ENCODE data around the gene KRT79.

DNA sequence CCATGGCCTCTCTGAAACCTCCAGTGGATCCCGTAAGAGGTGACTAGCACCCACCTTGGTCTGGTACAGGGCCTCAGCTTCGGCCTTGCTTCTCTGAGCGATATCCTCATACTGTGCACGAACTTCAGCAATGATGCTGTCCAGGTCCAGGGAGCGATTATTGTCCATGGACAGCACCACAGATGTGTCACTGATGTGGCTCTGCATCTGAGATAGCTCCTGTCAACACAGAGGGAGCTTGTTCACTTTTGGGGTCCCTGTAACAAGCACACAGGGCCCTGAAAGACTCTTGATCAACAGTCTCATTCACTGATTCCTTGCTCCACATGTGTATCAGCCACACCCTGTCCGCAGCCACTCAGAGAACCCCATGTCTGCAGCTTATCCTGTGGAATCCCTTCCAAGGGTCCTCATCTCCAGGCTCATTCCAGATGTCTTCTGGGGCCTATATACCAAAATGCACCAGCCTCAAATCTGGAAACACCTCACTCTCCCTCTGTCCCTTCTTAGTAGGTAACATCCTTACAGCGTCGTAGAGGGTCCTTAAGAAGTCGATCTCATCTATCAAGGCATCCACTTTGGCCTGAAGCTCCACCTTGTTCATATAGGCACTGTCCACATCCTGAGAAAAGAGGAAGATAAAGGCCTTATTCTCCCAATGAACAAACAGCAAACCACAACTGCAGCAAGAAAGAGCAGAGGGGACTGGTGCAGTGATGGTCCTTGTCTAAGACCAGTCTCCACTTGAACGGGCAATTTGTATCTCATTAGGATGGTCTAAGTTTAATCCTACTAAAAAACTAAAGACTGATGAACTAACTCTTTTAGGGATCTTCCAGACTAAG, 41.7 kb downstream of the KRT79 start:
- TF ChIP-seq POLR2AphosphoS5 (IDR thresholded peaks at IDR 0.05; ENCODE audit: insufficient read depth in 1 of 2, low read depth in 1 of 2), result no peak
- TF ChIP-seq, protein P1, sequence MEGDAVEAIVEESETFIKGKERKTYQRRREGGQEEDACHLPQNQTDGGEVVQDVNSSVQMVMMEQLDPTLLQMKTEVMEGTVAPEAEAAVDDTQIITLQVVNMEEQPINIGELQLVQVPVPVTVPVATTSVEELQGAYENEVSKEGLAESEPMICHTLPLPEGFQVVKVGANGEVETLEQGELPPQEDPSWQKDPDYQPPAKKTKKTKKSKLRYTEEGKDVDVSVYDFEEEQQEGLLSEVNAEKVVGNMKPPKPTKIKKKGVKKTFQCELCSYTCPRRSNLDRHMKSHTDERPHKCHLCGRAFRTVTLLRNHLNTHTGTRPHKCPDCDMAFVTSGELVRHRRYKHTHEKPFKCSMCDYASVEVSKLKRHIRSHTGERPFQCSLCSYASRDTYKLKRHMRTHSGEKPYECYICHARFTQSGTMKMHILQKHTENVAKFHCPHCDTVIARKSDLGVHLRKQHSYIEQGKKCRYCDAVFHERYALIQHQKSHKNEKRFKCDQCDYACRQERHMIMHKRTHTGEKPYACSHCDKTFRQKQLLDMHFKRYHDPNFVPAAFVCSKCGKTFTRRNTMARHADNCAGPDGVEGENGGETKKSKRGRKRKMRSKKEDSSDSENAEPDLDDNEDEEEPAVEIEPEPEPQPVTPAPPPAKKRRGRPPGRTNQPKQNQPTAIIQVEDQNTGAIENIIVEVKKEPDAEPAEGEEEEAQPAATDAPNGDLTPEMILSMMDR (IDR thresholded peaks at IDR 0.05), result no peak

Measured in vagina (tissue), 2 donors.